GM21825 (cell line): ENCODE data around the gene NSD2.

Experiments used
- ATAC-seq: cut with Tn5 transposase; IDR thresholded peaks from one replicate; pipeline ENCODE4 v1.9.1; 2021; ENCODE audit warnings: mild to moderate bottlenecking, moderate library complexity; ENCODE audit not compliant: unreplicated experiment

Gene NSD2

DNA sequence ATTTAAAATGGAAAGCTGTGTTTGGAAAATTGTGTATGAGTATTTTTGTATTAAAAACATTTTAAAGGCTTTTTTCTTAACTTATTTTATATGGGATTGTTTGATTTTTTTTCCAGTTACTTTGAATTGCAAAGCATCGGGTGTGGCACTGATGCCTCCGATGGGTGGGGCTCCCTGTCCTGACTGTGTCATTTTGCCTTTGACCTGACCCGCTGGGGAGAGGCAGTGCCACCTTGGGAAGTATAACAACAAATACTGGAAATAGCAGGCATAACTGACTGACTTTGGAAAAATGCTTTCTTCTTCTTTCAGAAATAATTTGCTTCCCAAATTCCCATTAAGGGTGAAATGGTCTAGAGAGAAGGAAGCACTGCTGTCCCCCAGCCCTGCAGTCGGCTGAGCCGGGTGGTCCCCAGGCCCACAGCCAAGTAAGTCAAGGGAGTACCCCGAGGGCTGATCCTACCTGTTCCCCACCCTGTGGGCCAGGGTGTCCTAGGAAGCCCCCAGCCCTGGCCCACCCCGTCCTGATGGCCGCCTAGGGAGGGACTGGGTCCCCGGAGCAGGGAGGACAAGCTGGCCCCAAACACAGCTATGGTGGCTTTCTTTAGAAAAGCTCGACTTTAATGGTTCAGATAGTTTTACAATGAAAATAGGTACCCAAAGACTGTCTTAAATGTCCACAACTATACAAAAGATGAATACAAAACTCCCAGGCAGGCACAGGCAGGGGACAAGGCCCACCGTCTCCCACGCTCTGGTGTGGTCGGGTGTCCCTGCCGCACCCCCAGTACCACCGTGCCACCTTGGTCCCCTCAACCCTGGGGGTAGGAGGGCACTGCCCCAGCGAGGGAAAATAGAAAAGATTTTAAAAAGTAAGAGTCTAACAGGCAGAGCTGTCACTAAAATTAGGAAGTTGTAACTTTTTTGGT is 111.2 kb downstream of the NSD2 start:
- ATAC-seq = no peak

GRCh38 chr4:1983053-1983845 is 112.1 kb downstream of the NSD2 start:
- ATAC-seq = no peak

GRCh38 chr4:1983846-1984405 is 112.7 kb downstream of the NSD2 start:
- no peak for ATAC-seq

DNA sequence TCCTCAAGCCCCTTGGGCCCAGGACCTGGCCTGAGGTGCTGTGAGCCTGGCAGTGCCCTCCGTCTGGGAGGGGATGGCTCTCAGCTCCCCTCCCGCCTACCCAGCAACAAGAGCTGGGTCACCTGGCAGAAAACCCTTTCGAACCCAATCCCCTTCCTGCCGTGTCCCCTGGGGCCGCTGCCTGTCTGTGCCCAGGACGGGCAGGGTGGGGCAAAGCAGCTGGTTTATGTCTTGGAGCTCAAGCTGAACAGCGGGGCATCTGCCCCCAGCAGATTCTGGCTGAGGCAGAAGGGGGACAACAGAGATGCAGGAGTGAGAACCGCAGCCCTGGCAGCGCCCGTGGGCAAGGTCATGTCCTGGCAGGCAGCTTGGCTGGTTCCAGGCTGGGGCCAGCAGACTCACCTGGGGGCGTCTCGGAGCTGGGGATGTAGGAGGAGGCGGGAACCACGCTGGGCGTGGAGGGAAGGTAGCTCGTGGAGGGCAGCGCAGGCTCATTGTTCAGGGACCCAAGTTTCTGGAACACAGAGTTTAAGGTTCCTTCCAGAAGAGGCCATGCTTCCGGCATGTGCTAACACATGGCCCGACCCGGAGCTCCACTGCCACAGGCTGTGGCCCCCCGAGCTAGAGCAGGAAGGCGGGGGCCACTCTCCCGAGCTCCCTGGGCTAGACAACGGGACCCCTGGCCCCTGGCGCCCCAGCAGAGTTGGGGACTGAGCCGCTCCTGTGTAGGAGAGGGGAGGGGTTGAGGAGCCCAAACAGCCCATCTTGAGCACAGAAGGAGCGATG is 113.4 kb downstream of the NSD2 start:
- no peak for ATAC-seq

DNA sequence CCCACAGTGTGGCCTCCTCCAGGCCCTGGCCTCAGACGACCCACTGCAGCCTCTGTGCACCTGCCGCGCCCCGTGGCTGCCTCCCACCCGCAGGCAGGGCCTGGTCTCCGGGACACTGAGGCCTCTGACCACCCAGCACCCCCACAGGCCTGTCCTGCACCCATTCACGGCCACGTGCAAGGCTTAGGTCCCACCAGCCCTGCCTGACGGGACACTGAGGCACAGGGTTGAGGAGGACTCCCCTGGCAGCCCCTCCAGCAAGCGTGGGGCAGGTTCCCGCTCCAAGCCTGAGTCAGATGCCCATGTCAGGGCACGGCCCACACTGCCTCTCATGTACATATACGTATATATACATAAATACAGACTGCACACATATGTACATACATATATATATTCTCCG is 114.1 kb downstream of the NSD2 start:
- no peak for ATAC-seq

DNA sequence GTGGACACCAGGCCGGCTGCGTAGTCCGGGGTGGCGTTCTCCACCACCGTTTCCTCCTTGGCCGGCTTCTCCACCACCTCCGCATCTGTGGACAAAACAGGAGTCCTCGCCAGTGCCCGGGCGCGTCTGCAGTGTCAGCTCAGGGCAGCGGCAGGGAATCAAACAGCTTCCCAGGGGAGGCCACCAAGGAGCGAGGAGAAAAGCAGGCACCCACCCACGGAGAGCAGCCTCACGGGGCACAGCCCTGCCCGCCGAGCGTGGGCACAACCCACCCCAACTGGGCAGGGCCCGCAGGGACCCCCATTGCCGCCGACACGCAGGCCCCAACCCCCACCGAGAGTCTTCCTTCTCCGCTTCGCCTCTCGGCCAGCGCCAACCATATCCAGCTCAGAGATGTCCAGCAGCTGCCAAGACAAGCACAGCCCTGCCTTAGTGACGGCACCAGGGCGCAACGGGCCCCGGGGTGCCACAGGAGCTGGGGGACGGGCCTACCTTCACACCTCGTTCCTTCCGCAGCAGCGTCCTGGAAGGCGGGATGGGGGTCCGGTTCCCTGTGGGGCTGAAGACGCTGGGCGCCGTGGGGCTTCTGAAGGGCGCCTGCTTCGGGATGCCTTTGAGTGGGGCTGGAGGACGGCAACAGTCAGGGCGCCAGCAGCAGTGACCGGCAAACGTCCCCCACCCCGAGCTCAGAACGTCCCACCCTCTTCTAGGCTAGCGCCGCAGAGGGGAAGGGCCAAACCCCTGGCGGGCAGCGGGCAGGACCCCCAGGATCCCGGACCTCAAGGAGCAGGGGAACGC is 114.8 kb downstream of the NSD2 start:
- no peak for ATAC-seq

- ATAC-seq = no peak
Measured at GRCh38 chr4:1986578-1987210, 115.5 kb downstream of the NSD2 start.

- no peak for ATAC-seq
Measured at GRCh38 chr4:1987296-1987695, 116.1 kb downstream of the NSD2 start.

DNA sequence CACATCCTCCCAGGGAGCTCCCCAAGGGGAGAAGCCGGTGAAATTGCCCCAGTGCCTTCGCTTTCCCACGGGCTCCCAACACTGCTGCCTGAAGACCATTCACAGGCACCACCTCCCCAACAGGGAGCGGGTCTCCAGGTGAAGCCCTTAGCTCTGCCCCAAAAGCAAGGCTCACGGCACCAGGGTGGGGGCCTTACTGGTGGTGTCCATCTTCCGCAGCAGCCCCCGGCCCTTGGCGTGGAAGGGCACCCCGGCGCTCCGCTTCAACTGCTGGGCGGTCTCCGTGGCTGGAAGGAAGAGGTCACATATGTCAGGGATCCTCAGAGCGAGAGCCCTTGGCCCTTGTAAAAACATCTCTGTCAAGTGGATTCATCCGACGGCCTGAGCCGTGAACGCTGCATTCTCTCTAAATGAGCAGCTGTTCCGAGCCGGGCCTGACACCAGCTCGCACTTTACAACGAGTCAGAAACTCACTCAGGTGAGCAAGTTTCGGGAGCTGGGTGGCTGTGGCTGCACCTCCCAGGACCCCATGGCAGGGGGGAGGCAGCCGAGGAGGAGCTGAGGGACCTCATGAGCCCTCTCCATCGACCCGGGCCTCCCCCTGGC is 116.6 kb downstream of the NSD2 start:
- no peak for ATAC-seq

DNA sequence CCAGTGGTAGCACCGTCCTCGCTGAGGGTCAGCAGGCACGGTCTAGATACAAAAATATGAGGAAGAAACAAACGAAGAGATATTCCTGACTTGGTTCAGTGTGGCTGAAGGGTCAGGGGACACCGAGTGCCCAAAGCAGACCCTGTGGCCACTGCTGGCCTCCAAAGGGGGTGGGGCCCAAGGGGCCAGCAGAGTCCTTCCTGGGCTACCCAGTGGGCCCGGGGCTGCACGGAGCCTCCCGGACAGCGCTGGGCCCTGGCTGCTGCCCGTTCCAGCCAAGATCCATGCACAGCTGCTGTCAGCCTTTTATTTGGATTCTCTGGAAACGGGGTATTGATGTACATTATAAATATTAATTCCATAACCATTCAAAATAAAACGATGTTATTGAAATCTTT is 117.1 kb downstream of the NSD2 start:
- ATAC-seq = no peak

DNA sequence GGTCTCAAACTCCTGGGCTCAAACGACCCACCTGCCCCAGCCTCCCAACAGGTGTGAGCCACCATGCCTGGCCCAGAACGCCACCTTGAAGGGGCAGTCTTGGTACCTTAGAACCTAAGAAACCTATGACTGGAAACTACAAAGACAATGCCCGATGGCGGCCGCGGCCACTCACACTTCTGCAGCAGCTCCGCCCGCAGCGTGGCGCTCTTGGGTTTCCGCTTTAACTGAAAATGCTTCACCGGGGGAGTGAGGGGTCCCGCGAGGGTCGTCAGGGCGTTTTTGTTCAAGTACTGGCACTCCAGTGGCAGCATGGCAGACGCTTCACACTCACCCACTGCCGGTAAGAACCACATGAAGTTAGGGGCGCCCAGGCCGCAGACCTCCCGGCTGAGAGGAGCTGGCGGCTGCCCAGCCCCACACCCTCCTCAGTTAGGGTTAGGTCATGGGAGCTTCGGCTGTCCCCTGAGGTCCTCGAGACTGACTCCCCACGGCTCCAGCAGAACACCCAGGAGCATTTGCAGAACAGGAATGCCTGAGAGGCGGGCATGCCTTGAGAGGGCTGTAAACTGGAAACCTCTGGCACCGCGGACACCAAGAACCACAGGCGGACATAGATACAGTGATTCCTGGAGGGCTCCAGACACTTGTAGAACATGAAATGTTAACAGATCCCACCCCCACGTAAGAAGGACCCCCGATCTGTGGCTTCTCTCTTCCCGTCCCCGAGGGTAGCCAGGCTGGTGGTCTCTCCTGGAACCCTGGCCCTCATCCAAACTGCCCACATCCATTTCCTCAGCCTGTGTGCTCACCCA is 118.5 kb downstream of the NSD2 start:
- ATAC-seq = no peak

GRCh38 chr4:1990348-1990645 is 119.1 kb downstream of the NSD2 start:
- ATAC-seq = no peak

- ATAC-seq = no peak
Measured at GRCh38 chr4:1990676-1991075, 119.5 kb downstream of the NSD2 start.

- no peak for ATAC-seq
Measured at GRCh38 chr4:1991087-1991486, 119.9 kb downstream of the NSD2 start.

GRCh38 chr4:1991596-1992434 is 120.6 kb downstream of the NSD2 start:
- ATAC-seq = no peak

GRCh38 chr4:1992468-1993168 is 121.4 kb downstream of the NSD2 start:
- no peak for ATAC-seq

- no peak for ATAC-seq
Measured at GRCh38 chr4:1993169-1993516, 122.0 kb downstream of the NSD2 start.
